GM06990 (cell line): ENCODE results near the gene CDH22.

Source experiments
- DNase-seq: peaks from one replicate; pipeline ENCODE4 v3.0.0-alpha.2; 2011; ENCODE audit not compliant: insufficient read length; ENCODE audit errors: extremely low read depth
- H3K27me3 ChIP-seq: replicated peaks from 2 replicates; pipeline ENCODE4 v1.6.0; 2011; ENCODE audit warnings: low read length; ENCODE audit not compliant: control insufficient read depth, insufficient read depth
- H3K36me3 ChIP-seq: 2 replicates; pipeline ENCODE4 v1.5.1; 2011; ENCODE audit warnings: low read length; ENCODE audit not compliant: control insufficient read depth, insufficient read depth
- H3K4me3 ChIP-seq: replicated peaks from 2 replicates; pipeline ENCODE4 v1.5.1; 2011; ENCODE audit warnings: low read depth, mild to moderate bottlenecking, control low read depth, low read length
- CTCF ChIP-seq: IDR thresholded peaks from 2 replicates; pipeline ENCODE4 v1.5.1; 2011; ENCODE audit warnings: low read length, control low read depth, mild to moderate bottlenecking, inconsistent platforms; ENCODE audit not compliant: insufficient read depth, poor library complexity, severe bottlenecking

The CDH22 gene

GRCh38 chr20:46272389-46273047 lies 35.8 kb downstream of the CDH22 start:
- DNase-seq = no peak
- Histone ChIP-seq H3K27me3 (no peaks in the 10 kb centered on the region; the same call in 1 of the 2 replicates), H3K4me3 (no peak overlapping the region), H3K36me3 (no peaks in the 10 kb centered on the region)
- no peak for TF ChIP-seq CTCF

- no peak for TF ChIP-seq CTCF
These were observed 37.1 kb downstream of the CDH22 start for GRCh38 chr20:46270977-46271744.

GRCh38 chr20:46269372-46269771 lies 38.9 kb downstream of the CDH22 start:
- DNase-seq = no peak
- no peak for TF ChIP-seq CTCF
- no peaks in the 10 kb centered on the region for H3K36me3 ChIP-seq
- no peaks in the 10 kb centered on the region; the same call in 1 of the 2 replicates for H3K27me3 ChIP-seq
- H3K4me3 ChIP-seq = no peak overlapping the region

More at GRCh38 chr20:46270977-46271744, 37.1 kb downstream of the CDH22 start:
- no peak overlapping the region for H3K4me3 ChIP-seq
- no peak for DNase-seq
- H3K27me3 ChIP-seq = no peaks in the 10 kb centered on the region; the same call in 1 of the 2 replicates
- no peaks in the 10 kb centered on the region for H3K36me3 ChIP-seq

GRCh38 chr20:46268662-46269061 lies 39.6 kb downstream of the CDH22 start:
- no peaks in the 10 kb centered on the region for H3K36me3 ChIP-seq
- H3K4me3 ChIP-seq = no peak overlapping the region
- no peak for DNase-seq
- no peak for TF ChIP-seq CTCF
- H3K27me3 ChIP-seq = no peaks in the 10 kb centered on the region; the same call in 1 of the 2 replicates

- no peak for DNase-seq
- H3K27me3 ChIP-seq = no peaks in the 10 kb centered on the region; the same call in 1 of the 2 replicates
- no peaks in the 10 kb centered on the region for H3K36me3 ChIP-seq
- H3K4me3 ChIP-seq = no peak overlapping the region
- no peak for TF ChIP-seq CTCF
These were observed 40.1 kb downstream of the CDH22 start for GRCh38 chr20:46268131-46268614.
